Stimulated activated CD4-positive, alpha-beta T cell treated with anti-CD3 and anti-CD28 coated beads, Interleukin-4, amount 100 ng/mL, for 4 hours (primary cell): ENCODE measurements around the gene KCNH1.

Source experiments
- DNase-seq, 2 experiments: peaks; one replicate each; pipeline ENCODE4 v3.0.0-alpha.2; 2020

KCNH1 gene

GRCh38 chr1:210855440-210855839, 278.5 kb downstream of the KCNH1 start:
- no peak for DNase-seq

- DNase-seq: no peak
These were observed 280.7 kb downstream of the KCNH1 start for GRCh38 chr1:210853276-210853675.

- no peak for DNase-seq
These were observed 283.4 kb downstream of the KCNH1 start for GRCh38 chr1:210850556-210850955.

- no peak for DNase-seq
These were observed 285.5 kb downstream of the KCNH1 start for GRCh38 chr1:210848474-210848873.

GRCh38 chr1:210841926-210842625, 291.9 kb downstream of the KCNH1 start:
- DNase-seq: no peak

GRCh38 chr1:210830034-210831028, 303.6 kb downstream of the KCNH1 start:
- no peak for DNase-seq

- DNase-seq: no peak
These were observed 304.9 kb downstream of the KCNH1 start for GRCh38 chr1:210828996-210829596.

- DNase-seq: no peak
These were observed 306.5 kb downstream of the KCNH1 start for GRCh38 chr1:210827481-210827880.

- DNase-seq: no peak
These were observed 307.3 kb downstream of the KCNH1 start for GRCh38 chr1:210826686-210827085.

GRCh38 chr1:210822932-210823331, 311.0 kb downstream of the KCNH1 start:
- DNase-seq: no peak

GRCh38 chr1:210822241-210822640, 311.7 kb downstream of the KCNH1 start:
- DNase-seq: no peak

GRCh38 chr1:210821615-210822014, 312.3 kb downstream of the KCNH1 start:
- DNase-seq: no peak

GRCh38 chr1:210819266-210819665, 314.7 kb downstream of the KCNH1 start:
- DNase-seq: no peak

GRCh38 chr1:210817385-210818275, 316.3 kb downstream of the KCNH1 start:
- DNase-seq: no peak

- DNase-seq: no peak
These were observed 318.1 kb downstream of the KCNH1 start for GRCh38 chr1:210815641-210816550.

- no peak for DNase-seq
These were observed 319.4 kb downstream of the KCNH1 start for GRCh38 chr1:210814382-210815123.

GRCh38 chr1:210801501-210801900, 332.4 kb downstream of the KCNH1 start:
- DNase-seq: no peak

GRCh38 chr1:210800756-210801155, 333.2 kb downstream of the KCNH1 start:
- no peak for DNase-seq

GRCh38 chr1:210800301-210800700, 333.6 kb downstream of the KCNH1 start:
- no peak for DNase-seq

GRCh38 chr1:210797422-210797821, 336.5 kb downstream of the KCNH1 start:
- no peak for DNase-seq

- no peak for DNase-seq
These were observed 337.5 kb downstream of the KCNH1 start for GRCh38 chr1:210796421-210796820.
